CD4-positive, alpha-beta T cell treated with Interleukin-4 for 4 hours (primary cell): Measurements from ENCODE around the gene SIRT5.

Experiments
- DNase-seq: peaks from one replicate; pipeline ENCODE4 v3.0.0-alpha.2; 2020

Gene SIRT5

GRCh38 chr6:13638626-13639025 lies 64.2 kb downstream of the SIRT5 start:
- no peak for DNase-seq

GRCh38 chr6:13641315-13641714 lies 66.9 kb downstream of the SIRT5 start:
- no peak for DNase-seq

GRCh38 chr6:13643125-13643524 lies 68.7 kb downstream of the SIRT5 start:
- DNase-seq: no peak

- no peak for DNase-seq
Measured at GRCh38 chr6:13648850-13649249, 74.4 kb downstream of the SIRT5 start.

GRCh38 chr6:13649393-13649792 lies 75.0 kb downstream of the SIRT5 start:
- DNase-seq: no peak

GRCh38 chr6:13653296-13653695 lies 78.9 kb downstream of the SIRT5 start:
- DNase-seq: no peak

- no peak for DNase-seq
Measured at GRCh38 chr6:13654496-13654895, 80.1 kb downstream of the SIRT5 start.

- no peak for DNase-seq
Measured at GRCh38 chr6:13655700-13656099, 81.3 kb downstream of the SIRT5 start.

GRCh38 chr6:13660273-13660672 lies 85.9 kb downstream of the SIRT5 start:
- DNase-seq: no peak

- no peak for DNase-seq
Measured at GRCh38 chr6:13660893-13661292, 86.5 kb downstream of the SIRT5 start.

GRCh38 chr6:13661647-13662046 lies 87.2 kb downstream of the SIRT5 start:
- no peak for DNase-seq

- no peak for DNase-seq
Measured at GRCh38 chr6:13662651-13663334, 88.4 kb downstream of the SIRT5 start.

- no peak for DNase-seq
Measured at GRCh38 chr6:13663986-13664385, 89.6 kb downstream of the SIRT5 start.
